ENCODE data around the gene ASB11.

The ASB11 gene

GRCh38 chrX:15322472-15322871 is 7.0 kb upstream of the ASB11 start:
- no peak for TF ChIP-seq GATA3 (IDR thresholded peaks at IDR 0.05; ENCODE audit: low read depth, low read length)

- no peak for TF ChIP-seq GATA2 (IDR thresholded peaks at IDR 0.05; ENCODE audit: low read depth, low read length)
- no peak for TF ChIP-seq GATA3 (IDR thresholded peaks at IDR 0.05; ENCODE audit: low read depth, low read length)
These were observed 6.6 kb upstream of the ASB11 start for GRCh38 chrX:15322072-15322471.

GRCh38 chrX:15321447-15321846 is 6.0 kb upstream of the ASB11 start:
- no peak for TF ChIP-seq GATA3 (IDR thresholded peaks at IDR 0.05; ENCODE audit: low read depth, low read length)
- TF ChIP-seq GATA2 (IDR thresholded peaks at IDR 0.05; ENCODE audit: low read depth, low read length) = no peak

- TF ChIP-seq GATA2 (IDR thresholded peaks at IDR 0.05; ENCODE audit: low read depth, low read length) (no peak), GATA3 (IDR thresholded peaks at IDR 0.05; ENCODE audit: low read depth, low read length) (no peak)
These were observed 4.9 kb upstream of the ASB11 start for GRCh38 chrX:15320297-15320696.

- TF ChIP-seq GATA3 (IDR thresholded peaks at IDR 0.05; ENCODE audit: low read depth, low read length) (no peak), GATA2 (IDR thresholded peaks at IDR 0.05; ENCODE audit: low read depth, low read length) (no peak)
These were observed 3.6 kb upstream of the ASB11 start for GRCh38 chrX:15319075-15319474.

- TF ChIP-seq GATA2 (IDR thresholded peaks at IDR 0.05; ENCODE audit: low read depth, low read length) = no peak
- no peak for TF ChIP-seq GATA3 (IDR thresholded peaks at IDR 0.05; ENCODE audit: low read depth, low read length)
These were observed 968 bp downstream of the ASB11 start for GRCh38 chrX:15314472-15314871.

GRCh38 chrX:15311119-15311518 is 4.3 kb downstream of the ASB11 start:
- TF ChIP-seq GATA3 (IDR thresholded peaks at IDR 0.05; ENCODE audit: low read depth, low read length) (no peak), GATA2 (IDR thresholded peaks at IDR 0.05; ENCODE audit: low read depth, low read length) (no peak)

- TF ChIP-seq GATA2 (IDR thresholded peaks at IDR 0.05; ENCODE audit: low read depth, low read length) (no peak), GATA3 (IDR thresholded peaks at IDR 0.05; ENCODE audit: low read depth, low read length) (no peak)
These were observed 5.3 kb downstream of the ASB11 start for GRCh38 chrX:15310117-15310516.

- TF ChIP-seq GATA2 (IDR thresholded peaks at IDR 0.05; ENCODE audit: low read depth, low read length) (no peak), GATA3 (IDR thresholded peaks at IDR 0.05; ENCODE audit: low read depth, low read length) (no peak)
These were observed 13.5 kb downstream of the ASB11 start for GRCh38 chrX:15301924-15302323.

- TF ChIP-seq GATA3 (IDR thresholded peaks at IDR 0.05; ENCODE audit: low read depth, low read length) (no peak), GATA2 (IDR thresholded peaks at IDR 0.05; ENCODE audit: low read depth, low read length) (no peak)
These were observed 15.2 kb downstream of the ASB11 start for GRCh38 chrX:15299941-15300851.

GRCh38 chrX:15298780-15299179 is 16.7 kb downstream of the ASB11 start:
- no peak for TF ChIP-seq GATA3 (IDR thresholded peaks at IDR 0.05; ENCODE audit: low read depth, low read length)
- TF ChIP-seq GATA2 (IDR thresholded peaks at IDR 0.05; ENCODE audit: low read depth, low read length) = no peak

GRCh38 chrX:15298201-15298600 is 17.2 kb downstream of the ASB11 start:
- TF ChIP-seq GATA2 (IDR thresholded peaks at IDR 0.05; ENCODE audit: low read depth, low read length) (no peak), GATA3 (IDR thresholded peaks at IDR 0.05; ENCODE audit: low read depth, low read length) (no peak)

- TF ChIP-seq GATA3 (IDR thresholded peaks at IDR 0.05; ENCODE audit: low read depth, low read length) = no peak
- TF ChIP-seq GATA2 (IDR thresholded peaks at IDR 0.05; ENCODE audit: low read depth, low read length) = no peak
These were observed 22.0 kb downstream of the ASB11 start for GRCh38 chrX:15293451-15293850.

- TF ChIP-seq GATA3 (IDR thresholded peaks at IDR 0.05; ENCODE audit: low read depth, low read length) = no peak
- TF ChIP-seq GATA2 (IDR thresholded peaks at IDR 0.05; ENCODE audit: low read depth, low read length) = no peak
These were observed 22.6 kb downstream of the ASB11 start for GRCh38 chrX:15292861-15293260.

- no peak for TF ChIP-seq GATA3 (IDR thresholded peaks at IDR 0.05; ENCODE audit: low read depth, low read length)
- TF ChIP-seq GATA2 (IDR thresholded peaks at IDR 0.05; ENCODE audit: low read depth, low read length) = no peak
These were observed 37.8 kb downstream of the ASB11 start for GRCh38 chrX:15277604-15278003.

Measured in SH-SY5Y (cell line).